Stimulated activated CD8-positive, alpha-beta memory T cell treated with anti-CD3 and anti-CD28 coated beads, Interleukin-12 subunit alpha, Interleukin-12 subunit beta, amount 100 ng/mL, for 4 hours (primary cell): Measurements from ENCODE around the gene OTC.

Source experiments
- DNase-seq: peaks from one replicate; pipeline ENCODE4 v3.0.0-alpha.2; 2020; ENCODE audit warnings: low read depth

OTC gene

GRCh38 chrX:38468563-38469157, 116.3 kb downstream of the OTC start:
- no peak for DNase-seq
